GM21786 (cell line): ENCODE measurements around the gene WASF1.
"Not testable (repeated sequence)": the region's sequence is repeated elsewhere in the genome, so short reads cannot be mapped to it uniquely, and the experiment has no call there.

Experiments
- ATAC-seq: cut with Tn5 transposase; IDR thresholded peaks from one replicate; pipeline ENCODE4 v1.9.1; 2021; ENCODE audit not compliant: unreplicated experiment

Gene WASF1

GRCh38 chr6:110178626-110179405 lies 654 bp downstream of the WASF1 start:
- ATAC-seq = peak; percentile 32

GRCh38 chr6:110173506-110174132 lies 5.9 kb downstream of the WASF1 start:
- no peak for ATAC-seq

GRCh38 chr6:110170081-110170480 lies 9.4 kb downstream of the WASF1 start:
- ATAC-seq = no peak

- no peak for ATAC-seq
Measured at GRCh38 chr6:110158479-110158878, 21.0 kb downstream of the WASF1 start.

- no peak for ATAC-seq
Measured at GRCh38 chr6:110147870-110148269, 31.6 kb downstream of the WASF1 start.

GRCh38 chr6:110140650-110141049 lies 38.8 kb downstream of the WASF1 start:
- ATAC-seq = no peak

- ATAC-seq = no peak
Measured at GRCh38 chr6:110139052-110139451, 40.4 kb downstream of the WASF1 start.

GRCh38 chr6:110137924-110138887 lies 41.3 kb downstream of the WASF1 start:
- no peak for ATAC-seq

- no peak for ATAC-seq
Measured at GRCh38 chr6:110130362-110130761, 49.1 kb downstream of the WASF1 start.

- ATAC-seq = no peak
Measured at GRCh38 chr6:110128418-110128817, 51.1 kb downstream of the WASF1 start.

- ATAC-seq = no peak
Measured at GRCh38 chr6:110125361-110125760, 54.1 kb downstream of the WASF1 start.

GRCh38 chr6:110121655-110122054 lies 57.8 kb downstream of the WASF1 start:
- not testable (repeated sequence) for ATAC-seq

GRCh38 chr6:110116258-110116657 lies 63.2 kb downstream of the WASF1 start:
- ATAC-seq = no peak

GRCh38 chr6:110114004-110114403 lies 65.5 kb downstream of the WASF1 start:
- no peak for ATAC-seq

GRCh38 chr6:110105296-110105695 lies 74.2 kb downstream of the WASF1 start:
- ATAC-seq = no peak

- ATAC-seq = no peak
Measured at GRCh38 chr6:110103260-110103659, 76.2 kb downstream of the WASF1 start.

GRCh38 chr6:110102411-110102810 lies 77.1 kb downstream of the WASF1 start:
- ATAC-seq = no peak

- no peak for ATAC-seq
Measured at GRCh38 chr6:110101885-110102284, 77.6 kb downstream of the WASF1 start.

GRCh38 chr6:110098511-110099116 lies 80.9 kb downstream of the WASF1 start:
- ATAC-seq = no peak

- ATAC-seq = no peak
Measured at GRCh38 chr6:110097443-110097842, 82.0 kb downstream of the WASF1 start.

GRCh38 chr6:110095935-110096334 lies 83.5 kb downstream of the WASF1 start:
- no peak for ATAC-seq
